H9 (cell line): ENCODE data around the gene GCGR. TPM values are rescaled to one million over a fixed set of nuclear protein-coding genes. Genes with fewer than 3 reads are reported as not detected.

Experiments
- DNase-seq: peaks from one replicate; pipeline ENCODE4 v3.0.0-alpha.2; 2017
- H2AFZ ChIP-seq: one replicate; pipeline ENCODE4 v1.6.1; 2013; ENCODE audit warnings: mild to moderate bottlenecking, low read length, control low read depth, moderate library complexity
- H2AK5ac ChIP-seq: 2 replicates; pipeline ENCODE4 v1.6.1; 2013; ENCODE audit warnings: low read length, control low read depth, mixed read lengths; ENCODE audit not compliant: insufficient read length
- H2BK120ac ChIP-seq: one replicate; pipeline ENCODE4 v1.6.1; 2013; ENCODE audit warnings: low read depth, mild to moderate bottlenecking, low read length, control low read depth, inconsistent platforms; ENCODE audit not compliant: poor library complexity, severe bottlenecking
- H2BK12ac ChIP-seq: 2 replicates; pipeline ENCODE4 v1.6.1; 2013; ENCODE audit warnings: low read length, control low read depth, mixed read lengths, low read depth; ENCODE audit not compliant: insufficient read length
- H2BK15ac ChIP-seq: 2 replicates; pipeline ENCODE4 v1.6.1; 2013; ENCODE audit warnings: low read depth, low read length, control low read depth
- H2BK20ac ChIP-seq: one replicate; pipeline ENCODE4 v1.6.1; 2013; ENCODE audit warnings: low read depth, mild to moderate bottlenecking, low read length, control low read depth, inconsistent platforms; ENCODE audit not compliant: poor library complexity, severe bottlenecking
- H2BK5ac ChIP-seq: 2 replicates; pipeline ENCODE4 v1.6.1; 2013; ENCODE audit warnings: low read length, control low read depth, mixed read lengths; ENCODE audit not compliant: insufficient read length
- H3K14ac ChIP-seq: 2 replicates; pipeline ENCODE4 v1.6.1; 2013; ENCODE audit warnings: low read length, control low read depth; ENCODE audit not compliant: insufficient read depth
- H3K18ac ChIP-seq: 2 replicates; pipeline ENCODE4 v1.6.1; 2013; ENCODE audit warnings: low read depth, mild to moderate bottlenecking, mixed read lengths, low read length, control low read depth; ENCODE audit not compliant: insufficient read length
- H3K23ac ChIP-seq: 2 replicates; pipeline ENCODE4 v1.6.1; 2013; ENCODE audit warnings: low read length, control low read depth, mixed read lengths, low read depth; ENCODE audit not compliant: insufficient read length
- H3K23me2 ChIP-seq: 2 replicates; pipeline ENCODE4 v1.6.1; 2013; ENCODE audit warnings: low read depth, mild to moderate bottlenecking, mixed read lengths, low read length, control low read depth; ENCODE audit not compliant: insufficient read length, poor library complexity, severe bottlenecking
- H3K27ac ChIP-seq: 2 replicates; pipeline ENCODE4 v1.5.1; 2013; ENCODE audit warnings: low read length, control low read depth, mixed read lengths, low read depth; ENCODE audit not compliant: insufficient read length
- H3K27me3 ChIP-seq: 2 replicates; pipeline ENCODE4 v1.6.1; 2013; ENCODE audit warnings: low read length, control low read depth, inconsistent platforms; ENCODE audit not compliant: insufficient read depth
- H3K4ac ChIP-seq: 2 replicates; pipeline ENCODE4 v1.6.1; 2013; ENCODE audit warnings: low read depth, mild to moderate bottlenecking, control low read depth, inconsistent platforms, low read length, moderate library complexity
- H3K4me1 ChIP-seq: 2 replicates; pipeline ENCODE4 v1.6.1; 2013; ENCODE audit warnings: low read length, control low read depth, inconsistent platforms; ENCODE audit not compliant: insufficient read depth
- H3K4me2 ChIP-seq: 2 replicates; pipeline ENCODE4 v1.6.1; 2013; ENCODE audit warnings: low read length, control low read depth, mixed read lengths; ENCODE audit not compliant: insufficient read length, insufficient read depth
- H3K56ac ChIP-seq: 2 replicates; pipeline ENCODE4 v1.6.1; 2013; ENCODE audit warnings: low read depth, mild to moderate bottlenecking, mixed read lengths, low read length, control low read depth; ENCODE audit not compliant: insufficient read length
- H3K79me1 ChIP-seq: 2 replicates; pipeline ENCODE4 v1.6.1; 2013; ENCODE audit warnings: low read depth, mild to moderate bottlenecking, moderate library complexity, low read length, control low read depth, inconsistent platforms; ENCODE audit not compliant: insufficient read depth, poor library complexity, severe bottlenecking
- H3K79me2 ChIP-seq: 2 replicates; pipeline ENCODE4 v1.6.1; 2013; ENCODE audit warnings: low read length, control low read depth, inconsistent platforms; ENCODE audit not compliant: insufficient read depth
- H3K9ac ChIP-seq: 2 replicates; pipeline ENCODE4 v1.6.1; 2013; ENCODE audit warnings: low read length, control low read depth, mixed read lengths; ENCODE audit not compliant: insufficient read length; ENCODE audit errors: extremely low read depth
- H3K9me3 ChIP-seq: one replicate; pipeline ENCODE4 v1.6.1; 2013; ENCODE audit warnings: low read depth, low read length, inconsistent platforms; ENCODE audit not compliant: control insufficient read depth
- H3T11ph ChIP-seq: one replicate; pipeline ENCODE4 v1.6.1; 2013; ENCODE audit warnings: mild to moderate bottlenecking, low read length, control low read depth, inconsistent platforms
- H4K20me1 ChIP-seq: one replicate; pipeline ENCODE4 v1.6.1; 2013; ENCODE audit not compliant: control insufficient read depth, insufficient read length, insufficient read depth
- H4K5ac ChIP-seq: 2 replicates; pipeline ENCODE4 v1.6.1; 2013; ENCODE audit warnings: low read depth, mild to moderate bottlenecking, mixed read lengths, low read length, control low read depth; ENCODE audit not compliant: insufficient read length
- H4K8ac ChIP-seq: replicated peaks from 2 replicates; pipeline ENCODE4 v1.6.1; 2013; ENCODE audit warnings: low read length, control low read depth, mixed read lengths, low read depth; ENCODE audit not compliant: insufficient read length
- H4K91ac ChIP-seq: 2 replicates; pipeline ENCODE4 v1.6.1; 2013; ENCODE audit warnings: low read depth, mild to moderate bottlenecking, moderate library complexity, mixed read lengths, low read length, control low read depth; ENCODE audit not compliant: insufficient read length
- H3K27ac Mint-ChIP-seq, 3 experiments: 2 replicates in 2 of 3; 3 replicates in 1 of 3; pipeline ENCODE4 v1.8.0; 2020 to 2021; ENCODE audit warnings: mixed read lengths in 3 of 3, mild to moderate bottlenecking in 1 of 3, moderate library complexity in 1 of 3
- H3K27me3 Mint-ChIP-seq: 2 replicates; pipeline ENCODE4 v1.8.0; 2021; ENCODE audit warnings: low read depth, mild to moderate bottlenecking, moderate library complexity, mixed read lengths
- H3K36me3 Mint-ChIP-seq, 3 experiments: 2 replicates in 2 of 3; 3 replicates in 1 of 3; pipeline ENCODE4 v1.8.0; 2020 to 2021; ENCODE audit warnings: low read depth in 3 of 3, mixed read lengths in 3 of 3; ENCODE audit not compliant: insufficient read depth in 1 of 3
- H3K4me1 Mint-ChIP-seq, 2 experiments: 2 replicates each; pipeline ENCODE4 v1.8.0; 2020; ENCODE audit warnings: mixed read lengths in 2 of 2
- H3K4me3 Mint-ChIP-seq, 2 experiments: 2 replicates in 1 of 2; 3 replicates in 1 of 2; pipeline ENCODE4 v1.8.0; 2020 to 2021; ENCODE audit warnings: mild to moderate bottlenecking in 2 of 2, mixed read lengths in 2 of 2, moderate library complexity in 1 of 2
- H3K9me3 Mint-ChIP-seq, 2 experiments: 2 replicates in 1 of 2; 3 replicates in 1 of 2; pipeline ENCODE4 v1.8.0; 2020; ENCODE audit warnings: mild to moderate bottlenecking in 2 of 2, mixed read lengths in 2 of 2, moderate library complexity in 1 of 2
- WGBS: extraction: QIAGEN DNeasy Blood & Tissue Kit; methylation state at CpG from one replicate; pipeline ENCODE4 v1.1.7; 2013; ENCODE audit warnings: missing lambda C conversion rate, low lambda C conversion rate, mixed read lengths; ENCODE audit not compliant: insufficient read length; ENCODE audit errors: extremely low coverage; 5-methylcytosine and 5-hydroxymethylcytosine counted together
- total RNA-seq: library from RNA; stranded (reverse); gene quantifications from 2 replicates; pipeline ENCODE4 v1.2.1, GENCODE V29; 2021
- TF ChIP-seq, protein P1 (sequence below): fragments of 200-600 bp; sonication (generic); conservative IDR thresholded peaks from 3 replicates; pipeline ENCODE4 v1.8.0; 2021; ENCODE audit warnings: antibody characterized with exemption, mild to moderate bottlenecking

Gene GCGR
- total RNA-seq, 1 experiment from 2014 or later, result 0.24 TPM

DNA sequence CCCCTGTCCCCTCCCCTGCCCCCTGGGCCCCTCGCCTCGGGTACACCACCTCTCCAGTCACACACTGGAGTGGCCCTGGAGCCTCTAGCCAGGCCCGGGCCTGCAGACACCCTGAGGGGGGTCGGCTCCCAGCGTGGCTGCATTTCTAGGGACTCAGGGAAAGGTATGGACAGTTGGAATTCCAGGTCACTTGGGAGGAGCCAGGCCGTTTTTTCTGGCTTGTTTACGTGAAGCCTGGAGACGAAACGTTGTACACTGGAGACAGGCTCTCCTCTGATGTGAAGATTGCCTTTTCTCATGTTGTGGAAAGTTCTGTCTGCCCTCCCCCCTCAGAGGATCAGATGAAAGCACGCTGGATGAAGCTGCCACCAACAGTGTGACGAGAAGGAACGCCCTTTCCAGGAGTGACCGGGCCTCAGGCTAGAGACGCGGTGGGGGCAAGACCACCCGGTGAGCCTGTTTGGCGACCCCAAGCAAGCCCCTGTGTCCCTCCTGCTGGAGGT lies 34.9 kb downstream of the GCGR start:
- DNase-seq, result no peak
- WGBS, result no CpG with 5 or more reads among the region's 17 CpGs
- H4K8ac ChIP-seq, result no peak overlapping the region
- no peak overlapping the region for H3K9ac ChIP-seq
- no peak overlapping the region for H3K27ac ChIP-seq
- no peak overlapping the region for H2BK5ac ChIP-seq
- H4K91ac ChIP-seq, result no peak overlapping the region
- no peaks in the 10 kb centered on the region for H3K9me3 ChIP-seq
- H3K4ac ChIP-seq, result no peak overlapping the region
- no peak overlapping the region for H2BK120ac ChIP-seq
- Mint-ChIP-seq H3K27me3 (no peaks in the 10 kb centered on the region; the same call in 1 of the 2 replicates), H3K4me3 (no peak overlapping the region), H3K9me3 (no peaks in the 10 kb centered on the region), H3K27ac (peak overlapping the region in 1 of 3 experiments; percentile 92; a peak in 2 of 7 replicates), H3K4me1 (peaks cover 5 to 6% of the 10 kb centered on the region in 2 experiments; a peak in 3 of 4 replicates), H3K36me3 (peaks cover 3 to 17% (median 14%) of the 10 kb centered on the region in 3 experiments; a peak in 6 of 7 replicates)
- H3K4me1 ChIP-seq, result no peaks in the 10 kb centered on the region
- no peak overlapping the region for H2BK12ac ChIP-seq
- no peak overlapping the region for H2BK20ac ChIP-seq
- no peak overlapping the region for H2AK5ac ChIP-seq
- H3K79me2 ChIP-seq, result peaks cover 2% of the 10 kb centered on the region; the same call in 1 of the 2 replicates
- no peak overlapping the region for H3K23ac ChIP-seq
- H3K56ac ChIP-seq, result no peak overlapping the region
- H3T11ph ChIP-seq, result no peak overlapping the region
- no peaks in the 10 kb centered on the region for H4K20me1 ChIP-seq
- peaks cover 6% of the 10 kb centered on the region for H3K23me2 ChIP-seq
- no peak overlapping the region for H3K4me2 ChIP-seq
- no peak overlapping the region for H3K18ac ChIP-seq
- no peak overlapping the region for H2BK15ac ChIP-seq
- no peak overlapping the region for H3K14ac ChIP-seq
- no peaks in the 10 kb centered on the region for H3K27me3 ChIP-seq
- H4K5ac ChIP-seq, result no peak overlapping the region
- no peak overlapping the region for H2AFZ ChIP-seq
- TF ChIP-seq, protein P1, sequence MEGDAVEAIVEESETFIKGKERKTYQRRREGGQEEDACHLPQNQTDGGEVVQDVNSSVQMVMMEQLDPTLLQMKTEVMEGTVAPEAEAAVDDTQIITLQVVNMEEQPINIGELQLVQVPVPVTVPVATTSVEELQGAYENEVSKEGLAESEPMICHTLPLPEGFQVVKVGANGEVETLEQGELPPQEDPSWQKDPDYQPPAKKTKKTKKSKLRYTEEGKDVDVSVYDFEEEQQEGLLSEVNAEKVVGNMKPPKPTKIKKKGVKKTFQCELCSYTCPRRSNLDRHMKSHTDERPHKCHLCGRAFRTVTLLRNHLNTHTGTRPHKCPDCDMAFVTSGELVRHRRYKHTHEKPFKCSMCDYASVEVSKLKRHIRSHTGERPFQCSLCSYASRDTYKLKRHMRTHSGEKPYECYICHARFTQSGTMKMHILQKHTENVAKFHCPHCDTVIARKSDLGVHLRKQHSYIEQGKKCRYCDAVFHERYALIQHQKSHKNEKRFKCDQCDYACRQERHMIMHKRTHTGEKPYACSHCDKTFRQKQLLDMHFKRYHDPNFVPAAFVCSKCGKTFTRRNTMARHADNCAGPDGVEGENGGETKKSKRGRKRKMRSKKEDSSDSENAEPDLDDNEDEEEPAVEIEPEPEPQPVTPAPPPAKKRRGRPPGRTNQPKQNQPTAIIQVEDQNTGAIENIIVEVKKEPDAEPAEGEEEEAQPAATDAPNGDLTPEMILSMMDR, result no peak
- no peaks in the 10 kb centered on the region for H3K79me1 ChIP-seq
